Progenitor cell of endocrine pancreas (in vitro differentiated cells): ENCODE data around the gene SDHC. TPM values are rescaled to one million over a fixed set of nuclear protein-coding genes. Genes with fewer than 3 reads are reported as not detected.

Experiments
- DNase-seq: peaks from one replicate; pipeline ENCODE4 v3.0.0; 2021; ENCODE audit warnings: low spot score; ENCODE audit not compliant: unreplicated experiment
- H3K27ac Mint-ChIP-seq: 2 replicates; pipeline ENCODE4 v1.8.0; 2021; ENCODE audit warnings: mild to moderate bottlenecking, moderate library complexity, mixed read lengths
- H3K27me3 Mint-ChIP-seq: 2 replicates; pipeline ENCODE4 v1.8.0; 2021; ENCODE audit warnings: mixed read lengths
- H3K36me3 Mint-ChIP-seq: 2 replicates; pipeline ENCODE4 v1.8.0; 2022; ENCODE audit warnings: mixed read lengths; ENCODE audit not compliant: insufficient read depth
- H3K4me1 Mint-ChIP-seq: 2 replicates; pipeline ENCODE4 v1.8.0; 2021; ENCODE audit warnings: low read depth, mixed read lengths
- H3K4me3 Mint-ChIP-seq: 2 replicates; pipeline ENCODE4 v1.8.0; 2021; ENCODE audit warnings: low read depth, mild to moderate bottlenecking, moderate library complexity, mixed read lengths
- H3K9me3 Mint-ChIP-seq: 2 replicates; pipeline ENCODE4 v1.8.0; 2021; ENCODE audit warnings: low read depth, mixed read lengths
- total RNA-seq: library from RNA; stranded (reverse); gene quantifications from 2 replicates; pipeline ENCODE4 v1.2.1, GENCODE V29; 2021
- TF ChIP-seq, protein P1 (sequence below): fragments of 200-600 bp; sonication (generic); IDR thresholded peaks from one replicate; pipeline ENCODE4 v1.5.0; 2021; ENCODE audit warnings: antibody characterized with exemption, mild to moderate bottlenecking; ENCODE audit not compliant: unreplicated experiment

SDHC gene
- total RNA-seq, 1 donor from 2014 or later = 167 TPM

DNA sequence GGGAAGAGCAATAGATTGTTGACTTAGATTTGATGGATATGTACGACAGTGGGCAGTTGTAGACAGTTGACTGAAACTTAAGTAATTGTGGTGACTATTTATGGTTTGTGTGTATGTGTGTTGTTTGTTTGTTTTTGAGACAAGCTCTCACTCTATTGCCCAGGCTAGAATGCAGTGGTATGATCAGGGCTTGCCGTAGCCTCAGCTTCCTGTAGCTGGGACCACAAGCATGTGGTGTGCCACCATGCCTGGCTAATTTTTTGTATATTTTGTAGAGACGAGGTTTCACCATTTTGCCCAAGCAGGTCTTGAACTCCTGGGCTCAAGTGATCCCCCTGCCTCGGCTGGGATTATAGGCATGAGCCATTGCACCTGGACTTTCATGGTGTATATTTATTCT lies 9.8 kb downstream of the SDHC start:
- no peaks in the 10 kb centered on the region for H3K27me3 Mint-ChIP-seq
- no peak overlapping the region for H3K27ac Mint-ChIP-seq
- H3K36me3 Mint-ChIP-seq = peaks cover 9% of the 10 kb centered on the region
- H3K4me3 Mint-ChIP-seq = no peak overlapping the region
- no peaks in the 10 kb centered on the region for H3K9me3 Mint-ChIP-seq
- TF ChIP-seq, protein P1, sequence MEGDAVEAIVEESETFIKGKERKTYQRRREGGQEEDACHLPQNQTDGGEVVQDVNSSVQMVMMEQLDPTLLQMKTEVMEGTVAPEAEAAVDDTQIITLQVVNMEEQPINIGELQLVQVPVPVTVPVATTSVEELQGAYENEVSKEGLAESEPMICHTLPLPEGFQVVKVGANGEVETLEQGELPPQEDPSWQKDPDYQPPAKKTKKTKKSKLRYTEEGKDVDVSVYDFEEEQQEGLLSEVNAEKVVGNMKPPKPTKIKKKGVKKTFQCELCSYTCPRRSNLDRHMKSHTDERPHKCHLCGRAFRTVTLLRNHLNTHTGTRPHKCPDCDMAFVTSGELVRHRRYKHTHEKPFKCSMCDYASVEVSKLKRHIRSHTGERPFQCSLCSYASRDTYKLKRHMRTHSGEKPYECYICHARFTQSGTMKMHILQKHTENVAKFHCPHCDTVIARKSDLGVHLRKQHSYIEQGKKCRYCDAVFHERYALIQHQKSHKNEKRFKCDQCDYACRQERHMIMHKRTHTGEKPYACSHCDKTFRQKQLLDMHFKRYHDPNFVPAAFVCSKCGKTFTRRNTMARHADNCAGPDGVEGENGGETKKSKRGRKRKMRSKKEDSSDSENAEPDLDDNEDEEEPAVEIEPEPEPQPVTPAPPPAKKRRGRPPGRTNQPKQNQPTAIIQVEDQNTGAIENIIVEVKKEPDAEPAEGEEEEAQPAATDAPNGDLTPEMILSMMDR = no peak
- DNase-seq = no peak
- no peaks in the 10 kb centered on the region for H3K4me1 Mint-ChIP-seq

DNA sequence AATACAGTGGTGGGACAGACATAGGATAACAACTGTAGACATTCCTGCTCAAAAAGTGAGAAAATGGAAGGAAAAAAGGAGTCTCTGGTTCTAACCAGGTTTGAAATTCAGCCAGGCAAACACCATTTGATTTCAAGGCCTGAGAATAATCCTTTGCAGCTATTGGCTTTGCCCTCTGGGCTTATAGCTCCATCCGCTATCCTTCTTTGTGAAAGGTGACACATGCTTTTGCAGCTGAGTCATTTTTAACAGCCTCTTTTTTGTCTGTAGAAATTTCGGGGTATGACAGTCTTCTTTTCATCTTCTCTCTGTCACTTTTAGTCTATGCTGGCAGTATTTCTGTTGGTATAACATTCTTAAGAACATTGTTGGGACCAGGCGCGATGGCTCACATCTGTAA lies 16.2 kb downstream of the SDHC start:
- Mint-ChIP-seq H3K4me3 (no peak overlapping the region), H3K4me1 (no peaks in the 10 kb centered on the region), H3K9me3 (no peaks in the 10 kb centered on the region), H3K27me3 (no peaks in the 10 kb centered on the region), H3K27ac (no peak overlapping the region), H3K36me3 (peaks cover 22% of the 10 kb centered on the region)
- TF ChIP-seq, protein P1 = no peak
- no peak for DNase-seq

DNA sequence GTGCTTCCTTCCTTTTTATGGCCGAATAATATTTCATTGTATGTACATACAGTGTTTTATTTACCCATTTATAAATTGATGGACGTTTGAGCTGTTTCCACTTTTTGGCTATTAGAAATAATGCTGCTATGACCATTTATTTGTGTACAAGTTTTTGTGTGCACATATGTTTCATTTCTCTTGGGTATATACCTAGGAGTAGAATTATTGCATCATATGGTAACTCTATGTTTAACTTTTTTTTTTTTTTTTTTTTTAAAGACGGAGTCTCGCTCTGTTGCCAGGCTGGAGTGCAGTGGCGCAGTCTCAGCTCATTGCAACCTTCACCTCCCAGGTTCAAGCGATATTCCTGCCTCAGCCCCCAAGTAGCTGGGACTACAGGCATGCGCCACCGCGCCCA lies 19.0 kb downstream of the SDHC start:
- TF ChIP-seq, protein P1 = no peak
- Mint-ChIP-seq H3K27ac (no peak overlapping the region), H3K36me3 (peaks cover 19% of the 10 kb centered on the region), H3K27me3 (no peaks in the 10 kb centered on the region), H3K9me3 (no peaks in the 10 kb centered on the region), H3K4me3 (no peak overlapping the region), H3K4me1 (no peaks in the 10 kb centered on the region)
- no peak for DNase-seq

DNA sequence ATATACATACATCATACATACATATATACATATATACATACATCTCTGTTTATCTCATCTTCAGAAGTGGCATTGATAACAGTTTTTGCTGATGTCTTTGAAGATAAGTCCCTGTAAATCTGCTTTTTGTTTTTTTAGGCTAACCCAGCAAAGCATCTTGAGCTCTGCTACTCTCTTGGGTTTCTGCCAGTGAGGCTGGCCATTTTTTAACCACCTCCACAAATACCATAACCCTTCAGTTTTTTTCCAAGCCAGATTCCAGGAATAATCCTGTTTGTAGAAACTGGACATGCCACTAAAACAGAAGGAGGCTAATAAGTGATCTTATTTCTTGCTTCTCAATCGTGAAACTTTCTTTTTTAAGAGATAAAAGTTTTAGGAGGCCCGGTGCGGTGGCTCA lies 21.6 kb downstream of the SDHC start:
- no peaks in the 10 kb centered on the region for H3K4me1 Mint-ChIP-seq
- no peaks in the 10 kb centered on the region for H3K9me3 Mint-ChIP-seq
- H3K36me3 Mint-ChIP-seq = peaks cover 21% of the 10 kb centered on the region
- no peaks in the 10 kb centered on the region for H3K27me3 Mint-ChIP-seq
- DNase-seq = no peak
- TF ChIP-seq, protein P1 = no peak
- no peak overlapping the region for H3K4me3 Mint-ChIP-seq
- no peak overlapping the region for H3K27ac Mint-ChIP-seq

DNA sequence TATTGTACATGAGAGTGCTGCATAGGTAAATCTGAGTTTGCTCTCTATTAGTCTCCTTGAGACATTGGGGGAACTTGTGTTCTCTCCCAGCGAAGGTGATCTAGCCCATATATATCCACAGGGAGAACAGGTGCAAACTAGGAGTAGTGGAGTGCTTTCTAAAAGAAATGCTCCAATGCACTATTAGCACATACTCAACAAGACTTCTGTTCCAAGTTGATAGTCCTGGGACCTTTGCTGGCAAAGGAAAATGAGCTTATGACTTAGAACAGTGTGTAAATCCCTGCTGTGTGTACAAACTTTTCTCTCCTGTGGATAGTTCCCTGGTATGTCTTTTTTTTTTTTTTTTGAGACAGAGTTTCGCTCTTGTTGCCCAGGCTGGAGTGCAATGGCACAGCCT lies 28.0 kb downstream of the SDHC start:
- Mint-ChIP-seq H3K27me3 (no peaks in the 10 kb centered on the region), H3K4me1 (no peaks in the 10 kb centered on the region), H3K36me3 (peaks cover 16% of the 10 kb centered on the region), H3K9me3 (no peaks in the 10 kb centered on the region), H3K27ac (no peak overlapping the region), H3K4me3 (no peak overlapping the region)
- no peak for DNase-seq
- TF ChIP-seq, protein P1 = no peak
